GM06990 (cell line): Measurements from ENCODE around the gene NFYA.
A peak's percentile ranks its signal among the peaks of the same experiment; 100 is the strongest.

ENCODE experiments used
- DNase-seq: peaks from one replicate; pipeline ENCODE4 v3.0.0-alpha.2; 2011; ENCODE audit not compliant: insufficient read length; ENCODE audit errors: extremely low read depth
- H3K27me3 ChIP-seq: replicated peaks from 2 replicates; pipeline ENCODE4 v1.6.0; 2011; ENCODE audit warnings: low read length; ENCODE audit not compliant: control insufficient read depth, insufficient read depth
- H3K36me3 ChIP-seq: 2 replicates; pipeline ENCODE4 v1.5.1; 2011; ENCODE audit warnings: low read length; ENCODE audit not compliant: control insufficient read depth, insufficient read depth
- H3K4me3 ChIP-seq: replicated peaks from 2 replicates; pipeline ENCODE4 v1.5.1; 2011; ENCODE audit warnings: low read depth, mild to moderate bottlenecking, control low read depth, low read length
- TF ChIP-seq, protein P1 (sequence below): IDR thresholded peaks from 2 replicates; pipeline ENCODE4 v1.5.1; 2011; ENCODE audit warnings: low read length, control low read depth, mild to moderate bottlenecking, inconsistent platforms; ENCODE audit not compliant: insufficient read depth, poor library complexity, severe bottlenecking

Gene NFYA

GRCh38 chr6:41066867-41067304 lies 5.9 kb upstream of the NFYA start:
- H3K4me3 ChIP-seq: no peak overlapping the region
- DNase-seq: no peak
- TF ChIP-seq, protein P1, sequence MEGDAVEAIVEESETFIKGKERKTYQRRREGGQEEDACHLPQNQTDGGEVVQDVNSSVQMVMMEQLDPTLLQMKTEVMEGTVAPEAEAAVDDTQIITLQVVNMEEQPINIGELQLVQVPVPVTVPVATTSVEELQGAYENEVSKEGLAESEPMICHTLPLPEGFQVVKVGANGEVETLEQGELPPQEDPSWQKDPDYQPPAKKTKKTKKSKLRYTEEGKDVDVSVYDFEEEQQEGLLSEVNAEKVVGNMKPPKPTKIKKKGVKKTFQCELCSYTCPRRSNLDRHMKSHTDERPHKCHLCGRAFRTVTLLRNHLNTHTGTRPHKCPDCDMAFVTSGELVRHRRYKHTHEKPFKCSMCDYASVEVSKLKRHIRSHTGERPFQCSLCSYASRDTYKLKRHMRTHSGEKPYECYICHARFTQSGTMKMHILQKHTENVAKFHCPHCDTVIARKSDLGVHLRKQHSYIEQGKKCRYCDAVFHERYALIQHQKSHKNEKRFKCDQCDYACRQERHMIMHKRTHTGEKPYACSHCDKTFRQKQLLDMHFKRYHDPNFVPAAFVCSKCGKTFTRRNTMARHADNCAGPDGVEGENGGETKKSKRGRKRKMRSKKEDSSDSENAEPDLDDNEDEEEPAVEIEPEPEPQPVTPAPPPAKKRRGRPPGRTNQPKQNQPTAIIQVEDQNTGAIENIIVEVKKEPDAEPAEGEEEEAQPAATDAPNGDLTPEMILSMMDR: peak; percentile 80
- H3K27me3 ChIP-seq: no peaks in the 10 kb centered on the region
- H3K36me3 ChIP-seq: peaks cover 4% of the 10 kb centered on the region

DNA sequence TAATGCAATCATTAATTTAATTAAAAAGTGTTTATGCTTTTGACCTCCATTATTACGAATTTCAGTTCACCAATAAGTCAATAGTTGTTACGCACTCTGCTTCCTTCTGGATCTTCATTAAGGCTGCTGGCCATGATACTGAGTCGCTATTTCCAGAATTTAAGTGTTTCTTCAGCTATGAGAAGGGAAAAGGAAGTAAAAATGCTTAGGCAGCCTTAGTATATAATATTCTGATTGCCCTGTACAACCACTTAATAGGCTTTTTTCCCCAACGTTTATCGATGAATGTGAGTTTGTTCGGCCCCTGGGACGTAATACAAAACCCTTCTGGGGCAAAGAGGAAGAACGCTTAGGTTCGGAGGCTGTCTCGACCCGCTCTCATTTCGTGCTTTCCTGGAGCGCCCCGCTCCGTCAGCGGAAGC lies 1.3 kb upstream of the NFYA start:
- Histone ChIP-seq H3K27me3 (no peaks in the 10 kb centered on the region), H3K36me3 (peaks cover 1% of the 10 kb centered on the region; the same call in 1 of the 2 replicates), H3K4me3 (peak overlapping the region; percentile 80)
- TF ChIP-seq, protein P1: no peak
- no peak for DNase-seq

DNA sequence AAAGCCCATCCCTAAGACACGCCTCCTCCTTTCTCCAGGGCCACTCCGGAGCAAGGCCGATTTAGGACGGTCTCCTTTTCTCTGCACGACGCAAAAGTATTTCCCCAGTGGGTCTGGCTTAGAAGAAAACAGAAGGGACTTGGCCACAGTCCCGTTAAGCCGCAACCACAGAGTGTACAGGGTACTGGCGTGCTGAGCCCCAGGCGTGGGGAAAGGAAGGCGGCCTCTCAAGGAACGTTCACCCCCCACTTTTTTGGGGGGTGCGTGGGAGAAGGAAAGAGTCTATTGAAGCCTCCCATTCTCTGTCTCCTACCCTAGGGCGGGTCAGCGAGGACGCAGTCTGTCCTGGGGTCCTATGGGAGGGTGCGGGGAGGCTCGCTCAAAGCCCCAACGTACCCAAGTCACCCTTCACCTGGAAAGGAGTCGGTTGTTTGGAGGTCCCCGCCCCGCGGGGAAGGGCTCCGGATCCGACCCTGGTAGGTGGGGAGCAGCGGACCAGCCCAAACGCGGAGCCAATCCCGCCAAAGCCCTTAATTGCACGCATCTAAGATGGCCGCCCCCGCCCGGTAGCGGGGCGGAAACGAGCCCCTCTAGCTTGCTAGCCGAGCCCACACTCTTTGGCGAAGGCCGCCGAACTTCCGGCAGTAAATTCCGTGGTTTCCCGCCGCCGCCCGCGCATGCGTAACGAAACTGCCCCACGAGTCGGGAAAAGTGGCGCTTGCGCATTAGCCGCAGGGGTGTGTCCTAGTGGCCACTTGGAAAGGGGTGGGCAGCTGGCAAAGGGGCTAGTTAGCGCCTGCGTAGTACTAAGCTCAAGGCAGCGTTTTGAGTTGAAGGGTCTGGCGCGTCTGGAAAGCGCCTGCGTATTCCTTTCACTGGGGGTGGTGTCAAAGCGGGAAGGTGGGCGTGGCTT lies 595 bp upstream of the NFYA start, which contains the start of gene OARD1:
TSS of gene OARD1 (minus strand) at position 434 of the 913 bp plus-strand sequence. CDS start 722 bp downstream, outside the sequence.
- DNase-seq: peak; percentile 99
- Histone ChIP-seq H3K4me3 (peak within 1 kb of the TSS; percentile 100), H3K27me3 (no peaks in the 10 kb centered on the region), H3K36me3 (peaks cover 1% of the 10 kb centered on the region; the same call in 1 of the 2 replicates)
- TF ChIP-seq, protein P1: no peak

DNA sequence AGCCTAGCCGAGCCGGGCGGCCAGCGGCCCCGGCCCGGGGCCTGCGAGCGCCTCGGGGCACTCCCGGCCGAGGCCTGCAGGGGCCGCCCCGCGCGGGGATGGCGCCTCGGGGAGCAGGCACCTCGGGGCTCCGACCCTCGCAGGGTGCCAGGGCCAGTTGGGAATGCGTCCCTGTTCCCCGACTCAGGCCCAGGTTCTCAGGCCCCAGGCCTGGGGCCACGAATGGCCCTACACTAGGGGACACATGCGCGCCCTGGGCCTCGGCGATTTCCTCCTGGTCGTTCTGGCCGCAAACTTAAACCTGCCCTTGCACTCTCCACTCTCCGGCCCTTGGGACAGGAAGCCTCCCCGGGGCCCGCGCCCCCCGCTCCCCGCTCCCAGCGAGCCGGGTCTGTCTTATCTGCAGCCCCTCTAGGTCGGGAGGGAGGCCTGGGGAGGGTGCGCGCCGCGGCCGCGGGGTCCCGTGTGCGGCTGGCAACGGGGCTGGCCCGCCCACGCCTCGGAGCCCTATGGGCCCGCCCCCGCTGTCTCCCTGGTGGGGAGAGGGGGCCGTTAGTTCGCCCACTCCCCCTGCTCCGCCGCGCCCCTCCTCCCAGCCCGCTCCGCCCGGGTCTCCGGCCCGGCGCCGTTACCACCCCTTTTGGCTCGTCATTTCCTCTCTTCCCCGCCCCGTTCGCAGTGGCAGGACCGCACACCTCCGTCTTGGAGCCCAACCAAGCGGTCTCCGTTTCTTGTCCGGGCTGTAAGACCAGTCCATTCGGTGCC lies 611 bp downstream of the NFYA start:
- H3K27me3 ChIP-seq: no peaks in the 10 kb centered on the region
- TF ChIP-seq, protein P1: peak; percentile 15
- peak; percentile 88 for DNase-seq
- H3K36me3 ChIP-seq: peaks cover 1% of the 10 kb centered on the region; the same call in 1 of the 2 replicates
- H3K4me3 ChIP-seq: peak overlapping the region; percentile 100

DNA sequence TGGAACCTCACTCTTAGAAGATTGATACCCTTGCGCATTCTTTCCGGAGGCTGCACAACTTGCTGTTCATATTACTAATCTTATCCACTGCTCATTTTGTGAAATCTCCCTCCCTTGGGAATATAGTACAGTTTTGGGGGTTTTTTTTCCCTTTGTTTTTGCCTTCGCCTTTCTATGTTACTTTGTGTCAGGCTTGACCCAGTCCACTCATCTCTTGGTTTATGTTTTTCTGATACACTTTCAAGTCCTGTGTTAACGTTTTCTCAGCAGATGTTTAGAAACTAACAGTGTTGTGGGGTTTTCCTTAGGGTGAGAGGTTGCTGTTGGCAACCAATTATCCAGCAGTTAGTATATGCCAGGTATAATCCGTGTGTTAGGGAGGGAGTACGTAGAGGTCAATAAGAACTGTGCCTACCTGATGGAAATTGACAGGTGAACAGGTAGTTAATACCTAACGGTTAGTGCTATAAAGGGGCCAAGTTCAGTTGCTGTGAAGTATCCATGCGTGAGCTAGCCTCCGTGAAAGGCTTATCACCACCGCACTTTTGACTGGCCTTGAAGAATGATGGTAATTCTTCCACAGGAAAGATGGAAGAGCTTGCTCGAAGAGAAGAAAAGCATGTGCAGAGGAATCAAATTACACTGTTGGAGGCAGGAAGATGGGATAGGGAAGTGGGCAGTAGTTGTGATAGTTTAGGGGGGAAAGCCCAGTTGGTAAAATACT lies 1.4 kb downstream of the NFYA start:
- no peak for DNase-seq

More for the DNA sequence above, 1.4 kb downstream of the NFYA start:
- peak overlapping the region; percentile 100 for H3K4me3 ChIP-seq
- H3K36me3 ChIP-seq: peaks cover 3% of the 10 kb centered on the region; the same call in 1 of the 2 replicates
- H3K27me3 ChIP-seq: no peaks in the 10 kb centered on the region
- TF ChIP-seq, protein P1: no peak
